ENCODE data around the gene TRIM71. TPM values are rescaled to one million over a fixed set of nuclear protein-coding genes. Genes with fewer than 3 reads are reported as not detected.

Gene TRIM71
- total RNA-seq, 1 experiment from 2014 or later: 0.17 TPM

DNA sequence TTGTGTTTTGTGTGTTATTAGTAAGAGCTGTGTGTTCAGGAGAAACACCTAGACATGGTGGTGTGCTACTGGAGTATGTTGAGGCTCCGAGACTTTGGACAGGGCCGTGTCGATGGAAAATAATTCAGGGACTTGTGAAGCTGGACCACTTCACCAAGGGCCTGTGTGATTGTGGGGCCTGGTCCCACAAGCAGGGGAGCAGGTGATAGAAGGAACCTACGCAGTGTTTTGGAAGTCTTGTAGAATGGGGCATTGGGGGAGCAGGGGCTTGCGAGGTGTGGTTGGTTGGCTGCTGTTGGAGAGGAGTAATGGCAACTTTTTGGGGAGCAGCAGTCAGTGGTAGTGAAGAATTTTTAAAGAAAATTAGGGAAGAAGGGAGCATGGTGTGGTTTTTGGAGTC lies 48.7 kb downstream of the TRIM71 start:
- Histone ChIP-seq H2AFZ (ENCODE audit: low read depth, low read length, poor library complexity, severe bottlenecking) (no peak overlapping the region), H3K9ac (ENCODE audit: low read length) (no peak overlapping the region), H4K20me1 (ENCODE audit: insufficient read depth) (no peaks in the 10 kb centered on the region), H3K4me1 (ENCODE audit: control insufficient read depth in 1 of 2, insufficient read depth in 2 of 2, low read length in 2 of 2) (no peaks in the 10 kb centered on the region), H3K9me2 (ENCODE audit: insufficient read depth) (no peaks in the 10 kb centered on the region), H3K4me3 (replicated peaks in 1 of 2; ENCODE audit: low read depth in 1 of 2, low read length in 2 of 2) (no peak overlapping the region), H3K27ac (ENCODE audit: low read depth, low read length) (no peak overlapping the region), H3K79me2 (ENCODE audit: insufficient read depth, low read length) (no peaks in the 10 kb centered on the region), H3K4me2 (ENCODE audit: low read length) (no peak overlapping the region), H3K36me3 (ENCODE audit: control insufficient read depth in 1 of 2, insufficient read depth in 2 of 2, low read length in 2 of 2) (no peaks in the 10 kb centered on the region), H3K27me3 (ENCODE audit: insufficient read depth, low read length) (0 out of 2 replicates have a peak, but pooled peaks cover 3% of the 10 kb centered on the region), H3K9me3 (ENCODE audit: control insufficient read depth in 1 of 2, insufficient read depth in 1 of 2, low read depth in 1 of 2, low read length in 2 of 2) (no peaks in the 10 kb centered on the region)
- DNase-seq (ENCODE audit: low read depth, low spot score): no peak
- BruUV-seq (replicated peaks): no TSS peak
- ATAC-seq: no peak
- TF ChIP-seq CBX3 (IDR thresholded peaks at IDR 0.05; ENCODE audit: low read depth) (no peak), RAD21 (IDR thresholded peaks at IDR 0.05; ENCODE audit: low read depth) (no peak), FOSL1 (IDR thresholded peaks at IDR 0.05; ENCODE audit: low read depth) (no peak), SIN3A (IDR thresholded peaks at IDR 0.05; ENCODE audit: low read depth) (no peak), POLR2A (IDR thresholded peaks at IDR 0.05; ENCODE audit: borderline replicate concordance, extremely low read depth, insufficient read depth, insufficient read length) (no peak), TCF7L2 (IDR thresholded peaks at IDR 0.05; ENCODE audit: borderline replicate concordance, extremely low read depth, insufficient read depth, insufficient read length) (no peak), JUND (IDR thresholded peaks at IDR 0.05) (no peak), ZNF274 (IDR thresholded peaks at IDR 0.05; ENCODE audit: low read depth, low read length) (no peak), SRF (IDR thresholded peaks at IDR 0.05; ENCODE audit: low read depth) (no peak), ELF1 (IDR thresholded peaks at IDR 0.05; ENCODE audit: borderline replicate concordance, low read depth) (no peak), ZBTB33 (IDR thresholded peaks at IDR 0.05; ENCODE audit: extremely low read depth, insufficient replicate concordance, low read length) (no peak), MAX (IDR thresholded peaks at IDR 0.05) (no peak), EGR1 (IDR thresholded peaks at IDR 0.05; ENCODE audit: low read depth) (no peak), EZH2 (IDR thresholded peaks at IDR 0.05) (no peak), SP1 (IDR thresholded peaks at IDR 0.05; ENCODE audit: low read depth) (no peak), YY1 (IDR thresholded peaks at IDR 0.05; ENCODE audit: extremely low read depth, insufficient replicate concordance, low read depth, low read length) (no peak), ZFX (IDR thresholded peaks at IDR 0.05) (no peak), ATF3 (IDR thresholded peaks at IDR 0.05) (no peak)
- TF ChIP-seq, protein P1, sequence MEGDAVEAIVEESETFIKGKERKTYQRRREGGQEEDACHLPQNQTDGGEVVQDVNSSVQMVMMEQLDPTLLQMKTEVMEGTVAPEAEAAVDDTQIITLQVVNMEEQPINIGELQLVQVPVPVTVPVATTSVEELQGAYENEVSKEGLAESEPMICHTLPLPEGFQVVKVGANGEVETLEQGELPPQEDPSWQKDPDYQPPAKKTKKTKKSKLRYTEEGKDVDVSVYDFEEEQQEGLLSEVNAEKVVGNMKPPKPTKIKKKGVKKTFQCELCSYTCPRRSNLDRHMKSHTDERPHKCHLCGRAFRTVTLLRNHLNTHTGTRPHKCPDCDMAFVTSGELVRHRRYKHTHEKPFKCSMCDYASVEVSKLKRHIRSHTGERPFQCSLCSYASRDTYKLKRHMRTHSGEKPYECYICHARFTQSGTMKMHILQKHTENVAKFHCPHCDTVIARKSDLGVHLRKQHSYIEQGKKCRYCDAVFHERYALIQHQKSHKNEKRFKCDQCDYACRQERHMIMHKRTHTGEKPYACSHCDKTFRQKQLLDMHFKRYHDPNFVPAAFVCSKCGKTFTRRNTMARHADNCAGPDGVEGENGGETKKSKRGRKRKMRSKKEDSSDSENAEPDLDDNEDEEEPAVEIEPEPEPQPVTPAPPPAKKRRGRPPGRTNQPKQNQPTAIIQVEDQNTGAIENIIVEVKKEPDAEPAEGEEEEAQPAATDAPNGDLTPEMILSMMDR (IDR thresholded peaks at IDR 0.05 in 2 of 3, conservative IDR thresholded peaks at IDR 0.05 in 1 of 3; ENCODE audit: borderline replicate concordance in 1 of 3, insufficient read depth in 1 of 3, low read depth in 2 of 3, low read length in 2 of 3): no peak
- CTCF ChIA-PET: no interaction called here
- RAD21 ChIA-PET (ENCODE audit: low non-redundant PET in 1 of 2, low total read pairs in 2 of 2, uncharacterized antibody in 2 of 2, unreplicated experiment in 2 of 2): no interaction called here
- POLR2A ChIA-PET: no interaction called here
- intact Hi-C loops (cut with micrococcal nuclease): no loop called here

All from HCT116 (cell line).